Stimulated activated CD4-positive, alpha-beta T cell treated with anti-CD3 and anti-CD28 coated beads, TNF-alpha, amount 100 ng/mL, for 48 hours (primary cell): ENCODE results near the gene GRAMD2B.

ENCODE experiments used
- DNase-seq, 3 donors: peaks; one replicate each; pipeline ENCODE4 v3.0.0-alpha.2; 2020; ENCODE audit warnings: low read depth in 3 of 3

GRAMD2B gene

DNA sequence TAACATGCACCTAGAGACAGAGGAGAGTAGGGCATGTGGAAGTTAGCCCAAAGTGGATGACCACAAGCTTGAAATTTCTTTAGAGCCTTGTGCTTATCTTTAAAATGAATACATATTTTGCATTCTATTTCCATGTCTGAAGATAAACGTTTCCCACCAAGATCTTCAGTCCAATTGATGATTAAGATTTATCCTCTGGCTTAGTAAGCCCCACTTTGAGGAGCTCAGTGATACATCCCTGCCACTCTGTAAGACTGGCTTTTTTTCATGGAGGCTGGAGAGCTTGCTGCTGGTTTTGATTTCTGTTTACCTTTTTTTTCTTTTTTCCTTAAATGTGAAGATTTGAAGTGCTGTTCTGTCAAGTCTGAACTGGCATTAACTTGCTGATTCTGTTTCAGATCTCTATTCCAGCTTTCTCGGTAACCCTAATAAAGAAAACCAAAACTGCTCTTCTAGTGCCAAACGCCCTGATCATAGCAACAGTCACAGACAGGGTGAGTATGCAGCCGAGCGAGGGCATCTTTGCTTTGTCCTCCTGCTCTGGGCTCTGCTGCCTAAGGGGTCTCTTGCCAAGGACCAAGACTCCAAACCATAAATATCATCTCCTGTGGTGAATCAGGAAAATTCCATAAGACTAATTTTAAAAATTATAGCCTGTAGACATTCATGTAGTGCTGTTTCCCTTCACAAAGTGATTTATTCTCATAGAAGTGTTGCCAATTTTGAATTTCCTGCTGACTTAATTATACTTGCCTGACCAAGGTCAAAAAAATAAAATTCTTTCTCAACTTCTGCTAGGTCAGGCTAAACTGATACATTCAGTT, 54.3 kb downstream of the GRAMD2B start:
- DNase-seq: no peak

DNA sequence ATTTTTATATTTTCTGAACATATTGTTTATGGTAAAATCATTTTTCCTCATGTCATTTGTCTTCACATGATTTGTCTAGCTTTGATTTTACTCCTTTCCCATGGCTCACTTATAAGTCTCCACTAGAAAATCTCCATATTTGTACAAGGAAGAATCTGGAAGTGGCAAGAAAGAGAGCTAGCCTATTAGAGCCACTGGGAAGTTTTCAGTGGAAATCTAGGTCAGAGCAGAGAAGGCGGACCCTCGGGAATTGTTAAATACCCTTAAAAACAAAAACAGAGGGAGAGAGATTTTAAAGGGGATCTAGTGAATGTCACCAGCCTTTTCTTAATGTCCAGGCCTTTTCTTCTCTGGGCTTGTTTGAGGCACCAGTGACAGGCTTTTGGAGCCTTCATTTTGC, 56.6 kb downstream of the GRAMD2B start:
- no peak for DNase-seq

DNA sequence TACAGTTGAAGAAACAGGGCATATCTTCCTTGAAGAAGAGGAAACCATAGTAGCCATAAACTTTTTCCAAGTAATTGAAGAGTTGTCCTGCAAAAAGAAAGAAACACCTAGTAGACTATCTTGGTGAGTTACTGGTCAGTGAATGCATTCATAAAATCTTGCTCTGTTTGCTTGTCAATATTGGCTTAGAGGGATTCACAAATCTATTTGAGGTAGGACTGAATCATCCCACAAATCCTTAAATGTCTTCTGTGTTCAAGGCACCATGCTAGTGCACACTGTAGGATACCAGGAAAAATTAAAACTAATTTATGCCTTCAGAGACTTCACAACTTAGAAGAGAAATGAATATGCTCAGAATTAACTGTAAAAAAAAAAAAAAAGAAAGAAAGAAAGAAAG, 57.6 kb downstream of the GRAMD2B start:
- DNase-seq: no peak

DNA sequence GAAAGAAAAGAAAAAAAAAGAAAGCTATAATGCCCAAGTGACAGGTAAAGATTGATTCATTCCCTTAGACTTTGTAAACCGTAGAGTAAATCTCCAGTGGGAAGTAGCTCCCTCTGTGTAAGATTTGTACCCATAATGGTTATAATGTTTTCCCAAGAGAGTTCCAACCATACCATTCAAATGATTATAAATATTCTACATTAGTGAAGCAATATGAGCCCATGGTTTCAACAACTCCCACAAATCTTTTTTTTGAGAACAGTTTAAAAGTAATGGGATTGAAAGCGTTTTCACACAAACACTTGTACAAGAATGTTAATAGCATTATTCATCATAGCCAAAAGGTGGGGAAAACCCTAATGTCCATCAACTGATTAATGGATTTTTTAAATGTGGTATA, 58.0 kb downstream of the GRAMD2B start:
- no peak for DNase-seq

DNA sequence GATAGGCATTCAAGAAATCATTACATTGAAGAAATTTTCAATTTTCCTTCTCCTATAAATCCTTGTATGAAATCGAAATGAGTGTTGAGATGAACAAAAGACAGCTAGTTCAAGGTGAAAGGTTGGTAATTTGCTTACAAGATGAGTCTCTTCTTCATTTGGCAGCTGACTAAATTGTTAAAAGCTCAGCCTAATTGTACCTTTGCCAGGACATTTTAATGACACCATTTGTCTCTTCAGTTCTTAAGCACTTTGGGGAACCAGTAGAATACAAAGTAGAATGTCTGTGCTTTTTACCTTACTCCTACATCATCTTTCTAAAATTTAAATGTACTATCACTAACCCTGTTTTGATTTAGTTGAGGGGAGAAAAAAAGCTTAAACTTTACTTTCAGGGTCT, 59.4 kb downstream of the GRAMD2B start:
- no peak for DNase-seq

DNA sequence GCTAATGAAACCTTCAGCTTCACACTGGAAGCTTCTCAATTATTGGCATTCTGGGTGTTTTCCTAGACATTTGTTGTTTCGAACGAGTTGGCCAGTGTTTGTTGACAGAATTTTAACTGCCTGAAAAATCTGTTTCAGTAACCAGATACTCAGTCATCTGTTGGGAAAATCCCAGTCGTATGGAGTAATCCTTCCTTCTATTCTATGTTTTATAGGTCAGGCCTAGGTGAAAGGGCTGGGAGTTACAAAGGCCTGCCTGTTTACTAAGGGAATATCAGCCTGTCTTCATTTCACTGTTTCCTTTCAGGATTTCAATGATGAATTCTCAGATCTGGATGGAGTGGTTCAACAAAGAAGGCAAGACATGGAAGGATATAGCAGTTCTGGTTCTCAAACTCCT, 59.9 kb downstream of the GRAMD2B start:
- no peak for DNase-seq

DNA sequence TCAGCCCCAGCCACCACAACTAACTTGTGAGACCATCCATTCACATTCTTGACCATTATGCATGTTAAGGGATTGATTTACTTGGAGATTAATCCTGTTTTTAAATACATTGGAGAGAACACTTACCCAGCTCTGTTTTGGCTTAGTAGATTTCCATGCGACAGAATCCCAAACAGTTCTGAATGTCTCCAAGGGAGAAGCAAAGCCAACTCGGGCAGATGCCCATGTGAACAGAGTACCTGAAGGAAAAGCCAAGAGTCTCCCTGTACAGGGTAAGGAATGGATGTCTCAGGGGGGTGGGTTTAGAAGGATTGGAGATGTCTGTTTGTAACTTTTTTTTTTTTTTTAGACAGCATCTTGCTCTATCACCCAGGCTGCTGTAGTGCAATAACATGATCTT, 61.0 kb downstream of the GRAMD2B start:
- no peak for DNase-seq

DNA sequence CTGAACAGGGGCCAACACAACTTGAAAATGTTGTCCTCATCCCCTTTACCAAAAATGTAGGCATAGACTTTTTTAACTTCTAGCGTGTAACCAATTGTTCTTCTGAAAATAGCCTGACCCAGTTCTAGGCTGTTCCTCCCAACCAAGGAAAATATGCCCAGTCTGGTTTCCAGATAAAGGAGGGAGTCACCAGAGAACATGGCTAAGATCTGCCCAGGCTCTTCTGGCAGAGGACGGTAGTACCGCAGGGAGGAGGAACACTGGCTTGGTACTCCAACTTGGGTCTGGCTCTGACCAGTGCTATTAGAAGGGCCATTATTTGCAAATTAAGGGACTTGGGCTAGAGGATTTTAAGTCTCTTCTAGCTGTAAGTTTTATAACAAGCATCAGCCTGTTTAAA, 63.1 kb downstream of the GRAMD2B start:
- no peak for DNase-seq

DNA sequence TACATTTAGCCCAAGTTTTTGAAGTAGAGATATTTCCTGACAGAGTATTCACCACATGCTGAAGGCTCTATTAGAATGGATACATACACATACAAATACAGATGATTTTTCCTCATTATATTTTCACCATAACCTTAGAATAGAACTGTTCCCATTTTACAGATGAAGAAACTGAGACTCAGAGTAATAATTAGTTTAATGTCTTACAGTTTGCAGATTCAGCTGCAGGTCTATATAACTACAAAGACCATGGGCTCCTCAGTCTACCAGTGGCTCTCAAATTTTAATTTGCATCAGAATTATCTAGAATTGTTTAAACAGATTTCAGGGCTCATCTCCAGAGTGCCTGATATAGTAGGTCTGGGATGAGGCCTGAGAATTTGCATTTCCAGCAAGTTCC, 64.4 kb downstream of the GRAMD2B start:
- DNase-seq: no peak

DNA sequence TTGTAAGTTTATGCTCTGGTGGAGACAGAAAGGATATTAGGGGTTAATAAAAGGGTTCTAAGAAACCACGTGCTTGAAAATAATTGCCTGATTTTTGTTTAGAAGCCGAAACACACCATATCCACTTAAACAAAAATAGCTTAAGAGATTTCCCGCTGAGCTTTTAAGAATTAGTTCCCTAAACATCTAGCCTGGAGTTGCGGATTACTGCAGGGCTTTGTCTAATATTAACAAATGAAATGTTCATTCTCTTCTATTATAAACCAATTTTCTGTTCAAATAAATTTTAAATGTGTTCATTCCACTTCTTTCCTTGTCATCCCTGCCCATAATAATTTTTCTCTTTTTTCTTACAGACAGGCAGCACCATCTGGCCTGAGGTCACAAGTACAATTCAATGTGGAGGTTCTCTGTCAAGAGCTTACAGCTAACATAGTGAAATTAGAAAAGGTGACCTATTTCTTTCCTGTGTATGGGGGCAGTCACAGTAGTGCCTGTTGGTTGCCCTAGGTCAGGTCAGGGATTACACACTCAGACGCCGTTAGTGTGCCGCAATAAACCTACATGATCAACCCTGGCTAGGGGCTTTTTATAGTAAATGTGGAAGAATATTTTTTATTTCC, 65.3 kb downstream of the GRAMD2B start:
- no peak for DNase-seq

DNA sequence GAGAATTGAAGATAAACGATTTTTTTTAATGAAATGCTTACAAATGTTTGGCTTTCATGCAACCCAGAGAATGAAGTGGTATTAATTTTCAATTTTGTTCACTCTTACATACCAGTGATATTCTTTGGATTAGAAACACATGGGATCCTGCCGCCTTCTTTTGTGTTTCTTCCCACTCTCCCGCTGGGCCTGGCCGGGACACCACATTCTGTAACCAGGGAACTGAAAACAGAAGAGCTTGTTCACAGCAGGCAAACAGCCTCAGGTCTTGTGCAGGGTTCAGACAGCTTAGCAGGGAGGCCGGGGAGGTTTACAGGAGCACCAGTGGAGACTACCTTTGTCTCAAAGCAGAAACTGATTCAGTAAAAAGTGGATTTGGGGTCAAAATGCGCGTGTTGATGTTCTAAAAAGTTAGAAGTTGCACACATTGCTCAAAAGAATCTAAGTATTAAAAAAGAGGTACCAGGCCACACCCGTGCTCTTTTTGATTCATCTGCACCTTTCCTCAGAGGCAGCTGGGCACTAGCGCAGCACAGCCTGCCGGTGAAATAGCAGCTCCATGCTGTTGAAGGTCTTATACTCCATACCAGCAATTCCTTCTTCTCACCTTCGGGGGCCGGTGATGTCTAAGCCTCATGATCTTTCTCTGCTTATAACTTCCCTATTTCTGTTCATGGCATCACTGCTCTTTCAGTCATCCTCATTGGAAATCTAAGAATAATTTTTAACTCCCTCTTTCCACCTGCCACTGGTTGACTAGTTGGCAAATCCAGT, 67.1 kb downstream of the GRAMD2B start:
- DNase-seq: no peak

DNA sequence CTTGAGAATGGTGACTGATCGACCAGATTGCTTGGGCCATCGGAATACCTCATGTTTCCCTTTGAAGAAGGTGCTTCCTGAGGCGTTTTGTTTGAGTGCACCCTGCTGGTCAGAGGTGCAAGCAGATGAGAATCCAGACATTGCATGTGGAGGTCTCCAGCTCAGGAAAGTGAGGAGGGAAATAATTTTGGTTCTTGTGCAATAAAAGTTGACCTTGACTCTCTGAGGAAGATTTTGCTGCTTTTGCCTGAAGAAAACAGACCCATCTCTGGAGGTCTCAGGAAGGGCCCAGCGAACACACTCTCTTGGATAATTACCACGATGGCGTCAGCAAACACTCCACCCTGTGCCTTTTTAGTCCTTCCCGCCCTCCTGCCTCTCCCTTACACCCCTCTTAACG, 69.7 kb downstream of the GRAMD2B start:
- DNase-seq: no peak

DNA sequence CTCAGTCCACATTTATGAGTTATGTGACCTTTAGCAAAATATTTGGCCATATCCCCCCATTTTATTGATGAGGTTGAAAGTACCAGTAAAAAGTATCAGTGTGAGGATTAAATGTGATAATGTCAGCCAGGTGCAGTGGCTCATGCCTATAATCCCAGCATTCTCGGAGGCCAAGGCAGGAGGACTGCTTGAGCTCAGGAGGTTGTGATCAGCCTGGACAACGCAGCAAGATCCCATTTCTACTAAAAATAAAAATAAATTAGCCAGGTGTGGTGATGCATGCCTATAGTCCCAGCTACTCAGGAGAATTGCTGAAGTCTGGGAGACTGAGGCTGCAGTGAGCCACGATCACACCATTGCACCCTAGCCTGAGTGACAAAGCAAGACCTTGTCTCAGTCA, 71.2 kb downstream of the GRAMD2B start:
- no peak for DNase-seq

DNA sequence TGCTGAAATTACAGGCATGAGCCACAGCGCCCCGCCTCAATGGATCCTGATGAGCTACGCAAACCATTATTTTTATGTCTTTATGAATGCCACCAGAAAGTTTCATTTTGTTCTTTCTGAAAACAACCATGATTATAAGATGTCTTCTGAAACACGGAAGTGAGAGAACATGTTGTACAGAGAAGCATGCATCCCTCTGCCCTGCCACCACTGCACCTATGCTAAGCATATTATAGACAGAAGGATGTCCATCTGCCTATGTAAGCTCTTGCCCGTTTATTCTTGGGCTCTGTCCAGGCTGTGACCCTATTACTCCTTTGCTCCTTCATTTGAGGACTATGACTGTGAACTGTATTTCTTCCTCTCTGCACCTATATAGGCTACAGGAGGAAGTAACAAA, 74.3 kb downstream of the GRAMD2B start:
- no peak for DNase-seq

DNA sequence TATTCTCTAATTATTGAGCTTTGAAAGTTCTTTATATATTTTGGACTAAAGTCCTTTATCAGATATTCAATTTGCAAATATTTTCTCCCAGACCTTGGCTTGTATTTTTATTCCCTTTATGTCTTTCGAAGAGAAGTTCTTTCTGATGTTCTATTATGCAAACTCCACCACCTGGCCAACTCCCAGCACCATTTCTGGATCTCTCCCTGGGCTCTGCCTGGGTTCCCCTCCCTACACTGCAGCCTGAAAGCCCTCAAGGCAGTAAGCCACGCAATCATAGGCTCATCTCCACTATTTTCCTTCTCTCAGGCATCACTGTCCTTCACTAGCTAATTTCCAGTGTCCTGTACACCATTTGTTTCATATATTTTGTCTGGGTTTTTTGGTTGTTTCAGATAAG, 76.1 kb downstream of the GRAMD2B start:
- DNase-seq: no peak

DNA sequence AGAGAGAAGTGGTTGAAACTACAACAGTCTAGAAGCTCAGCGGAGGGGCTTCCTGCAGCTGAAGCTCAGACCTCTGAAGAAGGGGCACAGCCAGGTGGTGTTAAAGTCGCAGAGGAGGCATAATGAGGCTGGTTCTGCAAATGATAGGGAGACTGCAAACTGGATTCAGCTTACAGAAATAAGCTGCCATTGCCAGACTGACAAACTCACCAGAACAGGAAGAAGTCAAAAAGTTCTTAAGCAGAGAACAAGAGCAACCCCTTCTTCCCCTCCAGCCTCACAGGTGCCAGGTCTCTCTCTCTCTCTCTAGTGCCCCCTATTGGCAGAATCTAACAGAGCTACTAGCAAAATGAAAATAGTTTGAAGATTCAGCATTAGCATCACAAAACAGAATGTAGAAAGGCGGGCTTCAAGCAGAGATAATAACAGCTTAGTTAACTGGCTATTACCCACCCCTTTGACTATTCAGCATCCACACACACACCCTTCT, 76.7 kb downstream of the GRAMD2B start:
- peak in 1 of 3 donors; percentile 36 for DNase-seq

DNA sequence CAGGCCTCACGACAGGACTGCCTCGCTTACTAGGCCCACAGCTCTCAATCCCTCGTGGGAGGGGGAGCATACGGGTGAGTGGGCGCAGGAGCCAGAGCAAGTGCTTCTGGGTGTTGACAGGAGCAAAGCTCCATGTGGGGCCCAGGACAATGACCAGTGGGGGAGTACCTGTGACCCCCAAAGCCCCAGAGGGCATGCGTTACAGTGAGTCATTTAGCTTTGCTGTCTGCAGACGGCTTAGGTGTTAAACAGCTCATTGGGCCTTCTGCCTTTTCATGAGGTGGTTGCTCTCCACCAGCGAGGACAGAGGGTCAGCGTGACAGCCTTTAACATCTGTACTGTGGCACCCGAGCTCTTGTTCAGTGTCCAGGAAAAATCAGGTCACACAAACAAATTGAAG, 78.2 kb downstream of the GRAMD2B start:
- no peak for DNase-seq

DNA sequence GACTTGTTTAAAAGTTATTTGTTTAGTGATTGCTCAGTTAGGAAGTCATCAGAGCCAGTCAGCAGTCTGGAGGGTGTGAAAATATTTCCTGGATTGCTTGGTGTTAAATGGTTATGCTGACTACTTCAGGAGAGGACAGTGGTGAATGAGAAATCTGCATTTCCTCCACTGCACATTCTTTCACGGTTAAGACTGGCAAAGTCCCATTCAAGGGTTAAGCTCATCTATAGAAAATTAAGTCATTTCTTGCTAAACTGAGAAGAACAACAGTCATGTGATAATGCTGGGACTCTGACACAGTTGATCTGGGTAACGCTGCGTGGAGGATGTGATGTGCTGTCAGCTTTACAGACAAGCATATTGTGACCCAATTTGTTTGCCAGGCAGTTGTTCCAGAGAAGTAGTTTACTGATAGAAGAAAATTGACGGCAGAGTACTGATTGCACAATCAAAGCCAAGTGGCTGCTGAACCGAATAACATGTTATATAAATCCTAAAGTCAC, 80.4 kb downstream of the GRAMD2B start:
- no peak for DNase-seq

DNA sequence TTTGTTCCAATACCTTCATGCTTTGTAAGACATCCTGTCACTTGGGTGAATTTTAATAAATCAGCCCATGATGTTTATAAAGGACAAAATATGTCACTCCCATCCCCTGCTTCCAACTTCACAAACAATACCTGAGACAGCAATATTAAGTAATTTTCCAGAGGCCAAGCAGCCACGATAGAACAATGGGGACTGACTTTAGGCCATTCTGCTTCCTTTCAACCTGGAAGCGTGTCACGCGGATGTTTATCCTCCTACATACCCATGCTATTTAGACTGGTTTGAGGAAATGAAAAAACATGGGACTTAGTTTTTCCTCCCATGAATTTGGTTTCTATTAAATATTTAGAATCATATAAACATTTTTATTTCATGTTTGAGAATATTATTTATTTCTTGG, 82.9 kb downstream of the GRAMD2B start:
- DNase-seq: no peak

DNA sequence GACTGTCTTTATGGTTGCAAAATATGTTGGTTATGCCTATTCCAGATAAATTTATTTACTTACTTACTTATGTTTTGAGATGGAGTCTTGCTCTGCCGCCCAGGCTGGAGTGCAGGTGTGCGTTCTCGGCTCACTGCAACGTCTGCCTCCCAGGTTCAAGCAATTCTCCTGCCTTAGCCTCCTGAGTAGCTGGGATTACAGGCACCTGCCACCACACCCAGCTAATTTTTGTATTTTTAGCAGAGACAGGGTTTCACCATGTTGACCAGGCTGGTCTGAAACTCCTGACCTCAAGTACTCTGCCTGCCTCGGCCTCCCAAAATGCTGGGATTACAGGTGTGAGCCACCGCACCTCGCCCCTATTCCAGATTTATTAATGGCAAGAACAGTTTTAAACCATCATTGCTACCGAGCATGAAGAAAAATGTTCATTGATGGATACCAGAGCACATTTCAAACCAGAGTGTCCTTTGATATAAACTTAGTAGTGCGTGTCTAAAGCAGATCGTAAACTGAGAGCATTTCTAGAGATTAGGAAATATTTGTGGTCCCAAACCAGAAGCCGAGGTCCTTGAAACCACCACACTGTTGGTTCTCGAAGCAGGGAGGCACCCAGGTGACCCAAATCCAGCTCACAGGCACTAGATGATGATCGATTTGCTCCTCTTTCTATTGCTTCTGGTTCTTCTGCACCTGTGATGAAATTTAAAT, 85.2 kb downstream of the GRAMD2B start:
- DNase-seq: no peak

DNA sequence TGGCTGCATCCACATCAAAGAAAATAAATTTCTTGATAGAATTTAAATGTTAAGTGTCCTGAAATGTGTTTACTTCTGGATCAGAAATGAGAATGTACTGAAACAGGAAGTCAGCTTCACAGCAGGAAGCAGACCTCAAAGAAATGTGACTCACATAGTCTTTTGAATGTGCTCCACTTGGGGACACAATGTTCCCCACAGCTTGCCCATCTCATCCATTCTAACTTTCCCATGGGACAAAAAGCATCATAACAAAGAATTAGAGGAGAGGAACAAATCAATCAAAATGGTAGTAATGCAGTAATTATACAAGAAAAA, 85.7 kb downstream of the GRAMD2B start:
- no peak for DNase-seq

DNA sequence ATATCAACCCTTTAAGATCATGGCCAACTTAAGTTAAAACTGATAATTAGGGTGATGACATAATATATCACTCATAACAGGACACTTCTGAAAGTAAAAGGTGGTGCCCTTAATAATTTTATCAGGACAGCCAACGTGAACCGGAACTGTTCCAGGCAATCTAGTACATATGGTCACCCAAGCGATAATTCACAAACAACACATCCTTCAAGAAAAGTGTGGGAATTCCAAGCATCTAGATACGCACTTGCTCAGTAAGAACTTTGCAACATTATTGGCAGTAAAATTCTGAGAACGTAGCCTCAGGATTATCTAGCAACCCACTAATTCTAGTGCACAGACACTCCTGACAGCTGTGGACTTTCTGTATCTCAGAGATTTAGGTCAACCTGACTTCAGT, 86.1 kb downstream of the GRAMD2B start:
- DNase-seq: no peak
